ENCODE measurements around the gene FSTL4. TPM values are rescaled to one million over a fixed set of nuclear protein-coding genes. Genes with fewer than 3 reads are reported as not detected.

Gene FSTL4
- total and polyA plus RNA-seq, 4 donors: 2.3 to 6.4 (median 5.5) TPM

GRCh38 chr5:133233616-133234015 lies 378.7 kb downstream of the FSTL4 start:
- no peaks in the 10 kb centered on the region for H3K36me3 ChIP-seq (ENCODE audit: control insufficient read depth, insufficient read depth, low read length)
- no peaks in the 10 kb centered on the region for H3K27me3 ChIP-seq (ENCODE audit: control insufficient read depth, insufficient read depth, low read length)
- 84% methylated on average over 8 of the region's 9 CpGs for WGBS (ENCODE audit: insufficient coverage)
- H3K4me1 ChIP-seq (ENCODE audit: control insufficient read depth, insufficient read depth, low read length): no peaks in the 10 kb centered on the region
- H3K9me3 ChIP-seq (ENCODE audit: control insufficient read depth, insufficient read depth, low read length): no peaks in the 10 kb centered on the region
- DNase-seq (ENCODE audit: low read depth in 4 of 6, low spot score in 6 of 6): no peak
- no peak overlapping the region for H3K27ac ChIP-seq (ENCODE audit: low read depth, low read length)
- H3K4me3 ChIP-seq (ENCODE audit: low read depth, low read length): no peak overlapping the region

DNA sequence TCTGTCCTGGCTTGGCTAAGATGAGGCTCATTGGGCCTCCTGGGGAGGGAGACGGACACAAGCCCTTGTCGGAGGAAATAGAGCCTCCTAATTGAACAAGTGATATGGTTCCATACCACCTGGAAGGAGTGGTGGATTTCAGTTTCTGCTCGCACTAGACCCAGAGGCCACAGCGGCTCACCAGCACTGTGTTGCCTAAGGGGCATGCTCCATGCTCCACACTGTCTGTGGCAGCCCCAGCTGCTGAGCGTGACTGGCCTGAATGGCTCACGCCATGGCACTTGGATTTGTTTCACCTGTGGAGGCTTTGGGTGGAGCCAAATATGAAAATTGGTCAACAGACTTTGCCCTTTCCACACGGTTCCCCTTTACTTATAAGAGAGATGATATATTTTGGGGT lies 379.4 kb downstream of the FSTL4 start:
- no peaks in the 10 kb centered on the region for H3K27me3 ChIP-seq (ENCODE audit: control insufficient read depth, insufficient read depth, low read length)
- WGBS (ENCODE audit: insufficient coverage): 91% methylated on average over 4 of the region's 7 CpGs
- no peaks in the 10 kb centered on the region for H3K36me3 ChIP-seq (ENCODE audit: control insufficient read depth, insufficient read depth, low read length)
- H3K4me3 ChIP-seq (ENCODE audit: low read depth, low read length): no peak overlapping the region
- no peaks in the 10 kb centered on the region for H3K9me3 ChIP-seq (ENCODE audit: control insufficient read depth, insufficient read depth, low read length)
- no peak for DNase-seq (ENCODE audit: low read depth in 4 of 6, low spot score in 6 of 6)
- H3K27ac ChIP-seq (ENCODE audit: low read depth, low read length): no peak overlapping the region
- no peaks in the 10 kb centered on the region for H3K4me1 ChIP-seq (ENCODE audit: control insufficient read depth, insufficient read depth, low read length)

DNA sequence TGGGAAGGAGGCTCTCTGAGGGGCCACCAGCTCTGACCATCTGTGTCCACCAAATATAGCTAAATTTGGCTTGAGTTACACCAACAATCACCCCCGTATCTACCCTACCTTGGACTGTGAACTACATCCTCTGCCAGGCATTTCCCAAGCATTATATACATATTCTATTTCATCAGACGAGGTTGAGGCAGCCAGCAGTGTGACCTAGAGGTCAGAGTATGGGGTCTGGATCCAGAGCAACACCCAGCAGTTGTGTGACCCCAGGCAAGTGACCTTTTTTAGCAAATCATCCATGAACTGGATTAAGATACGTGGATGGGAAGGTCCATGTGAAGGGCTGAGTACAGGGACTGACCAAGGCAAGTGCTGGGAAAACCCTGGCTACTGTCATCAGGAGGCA lies 379.9 kb downstream of the FSTL4 start:
- WGBS (ENCODE audit: insufficient coverage): 83% methylated on average over 2 of the region's 3 CpGs

DNA sequence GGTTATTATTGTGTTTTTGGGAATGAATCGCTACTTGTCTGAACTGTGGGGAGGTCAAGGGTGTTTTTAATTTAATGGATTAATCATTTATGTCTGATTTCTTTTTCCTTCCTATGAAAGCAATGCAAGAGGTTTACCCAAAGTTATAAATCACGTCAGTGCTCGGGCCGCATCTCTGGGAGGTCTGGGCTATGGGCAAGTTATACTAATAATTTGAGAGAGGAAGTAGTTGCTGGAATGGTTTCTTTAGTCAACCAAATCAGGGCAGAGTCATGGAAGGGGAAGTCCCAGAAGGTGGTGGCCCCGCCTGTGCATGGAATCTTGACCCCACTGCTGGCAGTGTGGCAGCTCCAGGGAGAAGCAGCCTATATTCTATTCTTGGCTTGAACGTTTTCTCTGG lies 380.3 kb downstream of the FSTL4 start:
- Histone ChIP-seq H3K36me3 (ENCODE audit: control insufficient read depth, insufficient read depth, low read length) (no peaks in the 10 kb centered on the region), H3K4me3 (ENCODE audit: low read depth, low read length) (no peak overlapping the region), H3K4me1 (ENCODE audit: control insufficient read depth, insufficient read depth, low read length) (no peaks in the 10 kb centered on the region), H3K27me3 (ENCODE audit: control insufficient read depth, insufficient read depth, low read length) (no peaks in the 10 kb centered on the region), H3K27ac (ENCODE audit: low read depth, low read length) (no peak overlapping the region), H3K9me3 (ENCODE audit: control insufficient read depth, insufficient read depth, low read length) (no peaks in the 10 kb centered on the region)
- WGBS (ENCODE audit: insufficient coverage): 100% methylated on average over 2 of the region's 6 CpGs
- no peak for DNase-seq (ENCODE audit: low read depth in 4 of 6, low spot score in 6 of 6)

More for the DNA sequence above, 379.9 kb downstream of the FSTL4 start:
- Histone ChIP-seq H3K4me3 (ENCODE audit: low read depth, low read length) (no peak overlapping the region), H3K36me3 (ENCODE audit: control insufficient read depth, insufficient read depth, low read length) (no peaks in the 10 kb centered on the region), H3K4me1 (ENCODE audit: control insufficient read depth, insufficient read depth, low read length) (no peaks in the 10 kb centered on the region), H3K9me3 (ENCODE audit: control insufficient read depth, insufficient read depth, low read length) (no peaks in the 10 kb centered on the region), H3K27ac (ENCODE audit: low read depth, low read length) (no peak overlapping the region), H3K27me3 (ENCODE audit: control insufficient read depth, insufficient read depth, low read length) (no peaks in the 10 kb centered on the region)
- DNase-seq (ENCODE audit: low read depth in 4 of 6, low spot score in 6 of 6): no peak

- Histone ChIP-seq H3K27ac (ENCODE audit: low read depth, low read length) (no peak overlapping the region), H3K4me3 (ENCODE audit: low read depth, low read length) (no peak overlapping the region), H3K4me1 (ENCODE audit: control insufficient read depth, insufficient read depth, low read length) (no peaks in the 10 kb centered on the region), H3K9me3 (ENCODE audit: control insufficient read depth, insufficient read depth, low read length) (no peaks in the 10 kb centered on the region), H3K27me3 (ENCODE audit: control insufficient read depth, insufficient read depth, low read length) (no peaks in the 10 kb centered on the region), H3K36me3 (ENCODE audit: control insufficient read depth, insufficient read depth, low read length) (no peaks in the 10 kb centered on the region)
- DNase-seq (ENCODE audit: low read depth in 4 of 6, low spot score in 6 of 6): no peak
- WGBS (ENCODE audit: insufficient coverage): 70% methylated on average over 5 of the region's 9 CpGs
Observed at GRCh38 chr5:133230823-133231578, 381.3 kb downstream of the FSTL4 start.

DNA sequence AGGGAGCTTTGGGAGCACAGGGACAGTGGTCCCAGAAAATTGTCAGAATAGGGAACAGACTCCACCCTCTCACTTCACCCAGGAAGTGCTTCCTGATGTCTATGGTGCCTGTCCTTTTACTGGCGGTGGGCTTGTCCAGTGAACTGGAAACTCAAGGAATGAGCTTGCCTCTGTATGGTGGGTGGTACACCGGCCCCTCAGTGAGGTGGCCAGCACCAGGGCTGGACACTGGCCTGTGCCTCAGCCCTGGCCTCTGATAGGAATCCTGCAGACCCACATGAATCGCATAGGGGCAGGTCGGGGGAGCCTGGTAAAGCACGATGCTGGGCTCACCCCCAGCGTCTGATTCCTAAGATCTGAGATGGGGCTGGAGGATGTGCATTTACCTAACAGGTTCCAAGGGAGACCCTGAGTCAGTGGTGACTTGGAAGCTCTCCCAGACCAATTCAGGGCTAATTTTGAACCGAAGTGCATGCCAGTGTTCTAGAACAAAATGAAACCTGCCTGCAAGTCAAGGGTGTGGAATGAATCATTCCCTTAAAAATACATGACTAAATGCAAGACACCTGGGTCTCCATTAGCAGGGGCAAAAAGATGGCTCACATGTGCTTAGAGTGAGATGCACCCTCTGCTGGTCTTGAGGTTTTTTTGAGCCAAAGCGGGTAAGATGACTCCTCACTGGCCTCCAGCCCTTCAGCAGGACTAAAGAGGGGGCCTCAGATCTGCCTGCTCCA lies 382.2 kb downstream of the FSTL4 start:
- Histone ChIP-seq H3K9me3 (ENCODE audit: control insufficient read depth, insufficient read depth, low read length) (no peaks in the 10 kb centered on the region), H3K4me1 (ENCODE audit: control insufficient read depth, insufficient read depth, low read length) (no peaks in the 10 kb centered on the region), H3K4me3 (ENCODE audit: low read depth, low read length) (no peak overlapping the region), H3K36me3 (ENCODE audit: control insufficient read depth, insufficient read depth, low read length) (no peaks in the 10 kb centered on the region), H3K27ac (ENCODE audit: low read depth, low read length) (no peak overlapping the region), H3K27me3 (ENCODE audit: control insufficient read depth, insufficient read depth, low read length) (no peaks in the 10 kb centered on the region)
- no peak for DNase-seq (ENCODE audit: low read depth in 4 of 6, low spot score in 6 of 6)
- 93% methylated on average over 8 of the region's 8 CpGs for WGBS (ENCODE audit: insufficient coverage)

DNA sequence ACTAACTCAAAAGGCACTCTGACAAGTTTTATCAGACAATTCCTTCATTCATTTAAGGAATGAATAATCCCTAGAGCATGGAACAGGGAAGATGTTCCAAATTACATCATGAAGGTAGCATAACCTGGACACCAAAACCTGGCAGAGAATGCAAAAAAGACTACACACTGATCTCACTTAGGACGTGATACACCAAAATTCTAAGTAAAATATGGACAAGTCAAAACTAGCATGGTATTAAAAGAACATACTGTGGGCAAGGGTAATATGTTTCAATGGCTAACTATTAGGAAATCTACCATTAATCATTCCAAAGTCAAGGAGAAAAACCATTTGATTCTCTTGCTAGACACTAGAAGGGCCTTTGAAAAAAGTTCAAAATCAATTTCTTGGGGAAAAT lies 384.0 kb downstream of the FSTL4 start:
- Histone ChIP-seq H3K9me3 (ENCODE audit: control insufficient read depth, insufficient read depth, low read length) (no peaks in the 10 kb centered on the region), H3K27ac (ENCODE audit: low read depth, low read length) (no peak overlapping the region), H3K36me3 (ENCODE audit: control insufficient read depth, insufficient read depth, low read length) (no peaks in the 10 kb centered on the region), H3K4me3 (ENCODE audit: low read depth, low read length) (no peak overlapping the region), H3K27me3 (ENCODE audit: control insufficient read depth, insufficient read depth, low read length) (no peaks in the 10 kb centered on the region), H3K4me1 (ENCODE audit: control insufficient read depth, insufficient read depth, low read length) (no peaks in the 10 kb centered on the region)
- no peak for DNase-seq (ENCODE audit: low read depth in 4 of 6, low spot score in 6 of 6)
- WGBS (ENCODE audit: insufficient coverage): no CpG with 5 or more reads among the region's 1 CpG

DNA sequence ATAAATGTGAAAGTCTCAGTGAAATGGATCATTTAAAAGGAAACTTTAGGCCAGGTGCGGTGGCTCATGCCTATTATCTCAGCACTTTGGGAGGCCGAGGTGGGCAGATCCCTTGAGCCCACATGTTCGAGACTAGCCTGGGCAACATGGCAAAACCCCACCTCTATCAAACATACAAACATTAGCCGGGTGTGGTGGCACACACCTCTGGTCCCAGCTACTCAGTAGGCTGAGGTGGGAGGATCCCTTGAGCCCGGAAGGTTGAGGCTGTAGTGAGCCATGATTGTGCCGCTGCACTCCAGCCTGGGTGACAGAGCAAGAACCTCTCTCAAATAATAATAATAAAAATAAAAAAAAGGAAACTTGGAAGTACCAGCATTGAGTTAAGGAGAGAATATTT lies 384.4 kb downstream of the FSTL4 start:
- no peaks in the 10 kb centered on the region for H3K27me3 ChIP-seq (ENCODE audit: control insufficient read depth, insufficient read depth, low read length)
- H3K27ac ChIP-seq (ENCODE audit: low read depth, low read length): no peak overlapping the region
- WGBS (ENCODE audit: insufficient coverage): 100% methylated on average over 1 of the region's 6 CpGs
- no peaks in the 10 kb centered on the region for H3K9me3 ChIP-seq (ENCODE audit: control insufficient read depth, insufficient read depth, low read length)
- H3K4me1 ChIP-seq (ENCODE audit: control insufficient read depth, insufficient read depth, low read length): no peaks in the 10 kb centered on the region
- no peak overlapping the region for H3K4me3 ChIP-seq (ENCODE audit: low read depth, low read length)
- no peak for DNase-seq (ENCODE audit: low read depth in 4 of 6, low spot score in 6 of 6)
- no peaks in the 10 kb centered on the region for H3K36me3 ChIP-seq (ENCODE audit: control insufficient read depth, insufficient read depth, low read length)

DNA sequence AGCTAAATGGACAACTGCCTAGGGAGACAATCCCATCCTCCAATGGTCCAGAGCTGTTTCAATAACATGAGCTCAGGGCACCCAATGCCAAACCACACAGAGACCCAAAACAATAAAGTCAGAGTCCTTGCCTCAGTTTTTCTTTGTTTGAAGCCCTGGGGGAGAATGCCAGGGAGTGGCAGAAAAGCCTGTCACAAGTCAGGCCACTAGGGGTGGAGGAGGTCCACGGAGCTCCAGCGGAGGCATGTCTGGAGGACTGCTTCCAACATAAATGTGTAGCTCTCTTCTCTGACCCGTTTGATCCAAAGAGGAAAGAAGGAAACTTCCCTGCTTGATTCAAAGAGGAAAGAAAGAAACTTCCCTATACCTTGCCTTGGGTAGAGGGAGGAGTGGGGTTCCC lies 385.3 kb downstream of the FSTL4 start:
- Histone ChIP-seq H3K4me3 (ENCODE audit: low read depth, low read length) (no peak overlapping the region), H3K4me1 (ENCODE audit: control insufficient read depth, insufficient read depth, low read length) (peaks cover 5% of the 10 kb centered on the region), H3K36me3 (ENCODE audit: control insufficient read depth, insufficient read depth, low read length) (no peaks in the 10 kb centered on the region), H3K9me3 (ENCODE audit: control insufficient read depth, insufficient read depth, low read length) (no peaks in the 10 kb centered on the region), H3K27me3 (ENCODE audit: control insufficient read depth, insufficient read depth, low read length) (no peaks in the 10 kb centered on the region), H3K27ac (ENCODE audit: low read depth, low read length) (no peak overlapping the region)
- 63% methylated on average over 2 of the region's 3 CpGs for WGBS (ENCODE audit: insufficient coverage)
- peak in 1 of 6 donors; percentile 18 for DNase-seq (ENCODE audit: low read depth in 4 of 6, low spot score in 6 of 6)

GRCh38 chr5:133226186-133226585 lies 386.2 kb downstream of the FSTL4 start:
- Histone ChIP-seq H3K36me3 (ENCODE audit: control insufficient read depth, insufficient read depth, low read length) (no peaks in the 10 kb centered on the region), H3K27me3 (ENCODE audit: control insufficient read depth, insufficient read depth, low read length) (no peaks in the 10 kb centered on the region), H3K9me3 (ENCODE audit: control insufficient read depth, insufficient read depth, low read length) (no peaks in the 10 kb centered on the region), H3K4me1 (ENCODE audit: control insufficient read depth, insufficient read depth, low read length) (peaks cover 6% of the 10 kb centered on the region), H3K27ac (ENCODE audit: low read depth, low read length) (no peak overlapping the region), H3K4me3 (ENCODE audit: low read depth, low read length) (no peak overlapping the region)
- whole genome bisulfite sequencing (ENCODE audit: insufficient coverage): no CpG with 5 or more reads among the region's 1 CpG
- DNase-seq (ENCODE audit: low read depth in 4 of 6, low spot score in 6 of 6): no peak
